Gastrocnemius medialis (tissue), 4 donors: Measurements from ENCODE around the gene CTTNBP2NL. TPM values are rescaled to one million over a fixed set of nuclear protein-coding genes. Genes with fewer than 3 reads are reported as not detected.
"Not testable (repeated sequence)": the region's sequence is repeated elsewhere in the genome, so short reads cannot be mapped to it uniquely, and the experiment has no call there.

Source experiments
- ATAC-seq, 2 donors: fragments of 150-250 bp; one replicate each; pipeline ENCODE4 v1.9.1; 2016
- DNase-seq, 2 donors: peaks; one replicate each; pipeline ENCODE4 v3.0.0-alpha.2; 2019
- H3K27ac ChIP-seq, 4 donors: fragments of 200-600 bp; sonication (generic); 1 replicate in 1 of 4; 2 replicates in 3 of 4; pipeline ENCODE4 v1.5.1; 2016 to 2018; ENCODE audit warnings: mild to moderate bottlenecking in 2 of 4, moderate library complexity in 1 of 4
- H3K27me3 ChIP-seq, 3 donors: fragments of 200-600 bp; sonication (generic) in 2 of 3; 1 replicate in 1 of 3; 2 replicates in 2 of 3; pipeline versions ENCODE4 v1.5.1 to v1.6.0; 2016 to 2019; ENCODE audit warnings: mild to moderate bottlenecking in 1 of 3, moderate library complexity in 1 of 3
- H3K36me3 ChIP-seq, 2 donors: fragments of 200-600 bp; sonication (generic) in 1 of 2; one replicate each; pipeline ENCODE4 v1.5.1; 2017 to 2018
- H3K4me1 ChIP-seq, 2 donors: fragments of 200-600 bp; sonication (generic) in 1 of 2; one replicate each; pipeline ENCODE4 v1.5.1; 2016 to 2017; ENCODE audit warnings: mild to moderate bottlenecking in 2 of 2
- H3K4me3 ChIP-seq, 4 donors: fragments of 200-600 bp; sonication (generic) in 3 of 4; 1 replicate in 1 of 4; 2 replicates in 3 of 4; pipeline ENCODE4 v1.5.1; 2016 to 2019; ENCODE audit warnings: mild to moderate bottlenecking in 2 of 4
- H3K9me3 ChIP-seq, 3 donors: fragments of 200-600 bp; sonication (generic) in 2 of 3; 1 replicate in 1 of 3; 2 replicates in 2 of 3; pipeline ENCODE4 v1.5.1; 2016 to 2019
- POLR2A ChIP-seq, 2 donors: fragments of 450-650 bp; IDR thresholded peaks; one replicate each; pipeline ENCODE4 v1.6.1; 2017; ENCODE audit warnings: antibody characterized with exemption in 2 of 2, mild to moderate bottlenecking in 2 of 2, moderate library complexity in 2 of 2
- in situ Hi-C, 4 donors: fragments of 200-750 bp; cut with MboI; loops; one replicate each; pipeline versions ENCODE4 v1.15.0 to v1.8.0; 2017; ENCODE audit warnings: low sequenced_read_pairs in 4 of 4
- intact Hi-C: fragments of 100-400 bp; cut with DNase I; formaldehyde crosslinking; loops from one replicate; pipeline ENCODE4 v1.15.1; 2023; ENCODE audit warnings: low total_unique reads
- total RNA-seq, 4 donors: library from RNA; depleted of rRNA; stranded (reverse); fragments of >200 nt; gene quantifications; one replicate each; pipeline versions ENCODE4 v1.1.0 to v1.2.3, GENCODE V29; 2016
- TF ChIP-seq, protein P1 (sequence below), 5 experiments: fragments of 450-650 bp in 3 of 5; fragments of 200-600 bp in 2 of 5; sonication (generic) in 2 of 5; IDR thresholded peaks in 4 of 5; conservative IDR thresholded peaks in 1 of 5; 1 replicate in 4 of 5; 2 replicates in 1 of 5; pipeline ENCODE4 v1.5.1; 2016 to 2019; ENCODE audit warnings: antibody characterized with exemption in 5 of 5, mild to moderate bottlenecking in 3 of 5, moderate library complexity in 3 of 5

CTTNBP2NL gene
- total RNA-seq, 4 donors from 2014 or later: 2.6 to 7.2 (median 3.9) TPM

DNA sequence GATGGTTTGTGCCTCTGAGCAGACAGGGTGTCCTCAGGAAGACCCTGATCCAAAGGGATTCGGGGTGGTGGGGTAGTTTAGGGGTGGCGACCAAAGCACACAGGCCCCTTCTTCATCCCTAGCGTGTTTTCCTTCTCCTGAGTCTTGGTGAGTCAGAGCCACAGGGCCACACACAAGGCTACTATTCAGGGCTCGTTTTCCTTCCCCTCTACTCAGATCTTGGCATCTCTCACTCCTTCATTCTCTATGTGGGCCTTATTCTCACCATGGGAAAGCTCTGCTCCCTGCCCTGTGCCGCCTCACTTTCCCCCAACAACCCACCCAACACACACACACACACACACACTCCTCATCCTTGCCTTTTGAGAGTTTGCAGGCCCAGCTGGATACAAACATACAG is 69.1 kb downstream of the CTTNBP2NL start:
- Histone ChIP-seq H3K4me1 (peaks cover 4 to 8% of the 10 kb centered on the region in 2 donors), H3K9me3 (no peaks in the 10 kb centered on the region), H3K27me3 (no peaks in the 10 kb centered on the region), H3K27ac (peak overlapping the region in 1 of 4 donors; percentile 51), H3K4me3 (no peak overlapping the region), H3K36me3 (no peaks in the 10 kb centered on the region)
- in situ Hi-C loops: loop anchor here in 1 of 4 donors (5.0 kb wide), 1 partner anchor 73 kb away; no protein-coding TSS in a partner anchor
- ATAC-seq (no peak), DNase-seq (no peak)
- no peak for TF ChIP-seq POLR2A (IDR thresholded peaks at IDR 0.05)
- TF ChIP-seq, protein P1, sequence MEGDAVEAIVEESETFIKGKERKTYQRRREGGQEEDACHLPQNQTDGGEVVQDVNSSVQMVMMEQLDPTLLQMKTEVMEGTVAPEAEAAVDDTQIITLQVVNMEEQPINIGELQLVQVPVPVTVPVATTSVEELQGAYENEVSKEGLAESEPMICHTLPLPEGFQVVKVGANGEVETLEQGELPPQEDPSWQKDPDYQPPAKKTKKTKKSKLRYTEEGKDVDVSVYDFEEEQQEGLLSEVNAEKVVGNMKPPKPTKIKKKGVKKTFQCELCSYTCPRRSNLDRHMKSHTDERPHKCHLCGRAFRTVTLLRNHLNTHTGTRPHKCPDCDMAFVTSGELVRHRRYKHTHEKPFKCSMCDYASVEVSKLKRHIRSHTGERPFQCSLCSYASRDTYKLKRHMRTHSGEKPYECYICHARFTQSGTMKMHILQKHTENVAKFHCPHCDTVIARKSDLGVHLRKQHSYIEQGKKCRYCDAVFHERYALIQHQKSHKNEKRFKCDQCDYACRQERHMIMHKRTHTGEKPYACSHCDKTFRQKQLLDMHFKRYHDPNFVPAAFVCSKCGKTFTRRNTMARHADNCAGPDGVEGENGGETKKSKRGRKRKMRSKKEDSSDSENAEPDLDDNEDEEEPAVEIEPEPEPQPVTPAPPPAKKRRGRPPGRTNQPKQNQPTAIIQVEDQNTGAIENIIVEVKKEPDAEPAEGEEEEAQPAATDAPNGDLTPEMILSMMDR (IDR thresholded peaks at IDR 0.05 in 4 of 5, conservative IDR thresholded peaks at IDR 0.05 in 1 of 5): no peak
- intact Hi-C loops: no loop called here

DNA sequence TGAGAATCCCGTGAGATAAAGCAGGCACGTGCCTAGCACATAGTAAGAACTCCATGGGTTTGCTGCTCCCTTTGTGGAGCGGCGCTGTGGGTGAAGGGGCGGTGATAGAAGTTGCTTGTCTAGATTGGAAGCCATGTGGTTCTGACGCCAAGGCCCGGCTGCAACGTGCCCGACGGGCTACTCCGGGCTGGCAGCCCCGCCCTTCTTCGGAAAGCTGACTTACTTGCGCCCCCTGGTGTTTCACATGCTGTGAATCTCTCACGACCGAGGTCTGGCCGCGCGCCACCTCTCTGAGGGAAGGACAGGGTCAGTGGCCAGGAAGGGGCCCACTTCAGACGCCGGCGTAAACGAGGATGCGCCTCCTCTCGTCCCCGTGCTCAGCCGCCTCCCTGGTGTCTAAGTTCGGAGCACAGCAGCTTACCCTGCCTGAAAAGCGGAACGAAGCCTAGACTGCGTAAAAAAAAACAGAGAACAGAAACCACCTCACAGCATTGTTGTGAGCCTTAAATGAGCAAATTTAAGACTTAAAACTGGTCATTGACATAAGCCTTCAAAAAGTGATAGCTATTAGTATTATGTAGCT is 70.2 kb downstream of the CTTNBP2NL start:
- Histone ChIP-seq H3K27ac (peak overlapping the region; percentile 37 to 58 (median 50)), H3K4me3 (peak overlapping the region; percentile 44 to 51 (median 50)), H3K9me3 (no peaks in the 10 kb centered on the region), H3K27me3 (no peaks in the 10 kb centered on the region), H3K4me1 (peaks cover 4 to 8% of the 10 kb centered on the region in 2 donors), H3K36me3 (no peaks in the 10 kb centered on the region)
- intact Hi-C loops: loop anchor here (1.0 kb wide), 1 partner anchor 76 kb away; no protein-coding TSS in a partner anchor
- peak; percentile 85 to 88 for DNase-seq
- in situ Hi-C loops: loop anchor here in 1 of 4 donors (5.0 kb wide), 1 partner anchor 74 kb away; no protein-coding TSS in a partner anchor
- ATAC-seq: peak; percentile 97 to 98
- TF ChIP-seq POLR2A (IDR thresholded peaks at IDR 0.05): no peak
- TF ChIP-seq, protein P1 (IDR thresholded peaks at IDR 0.05 in 4 of 5, conservative IDR thresholded peaks at IDR 0.05 in 1 of 5): peak; percentile 79 to 90 (median 87)

DNA sequence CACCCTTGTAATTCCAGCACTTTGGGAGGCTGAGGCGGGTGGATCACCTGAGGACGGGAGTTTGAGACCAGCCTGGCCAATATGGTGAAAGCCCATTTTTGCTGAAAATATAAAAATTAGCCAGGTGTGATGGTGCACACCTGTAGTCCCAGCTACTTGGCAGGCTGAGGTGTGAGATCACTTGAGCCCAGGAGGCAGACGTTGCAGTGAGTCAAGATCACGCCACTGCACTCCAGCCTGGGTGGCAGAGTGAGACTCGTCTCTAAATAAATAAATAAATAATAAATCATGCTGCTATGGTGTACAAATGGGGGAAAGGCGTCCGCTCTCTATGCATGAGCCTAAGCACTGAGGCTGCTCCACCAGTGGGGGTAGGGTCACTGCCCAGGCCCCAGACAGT is 74.3 kb downstream of the CTTNBP2NL start:
- H3K36me3 ChIP-seq, H3K4me1 ChIP-seq, ATAC-seq, H3K9me3 ChIP-seq, H3K27ac ChIP-seq, H3K4me3 ChIP-seq, H3K27me3 ChIP-seq, in situ Hi-C loops, DNase-seq, intact Hi-C loops: not testable (repeated sequence)

DNA sequence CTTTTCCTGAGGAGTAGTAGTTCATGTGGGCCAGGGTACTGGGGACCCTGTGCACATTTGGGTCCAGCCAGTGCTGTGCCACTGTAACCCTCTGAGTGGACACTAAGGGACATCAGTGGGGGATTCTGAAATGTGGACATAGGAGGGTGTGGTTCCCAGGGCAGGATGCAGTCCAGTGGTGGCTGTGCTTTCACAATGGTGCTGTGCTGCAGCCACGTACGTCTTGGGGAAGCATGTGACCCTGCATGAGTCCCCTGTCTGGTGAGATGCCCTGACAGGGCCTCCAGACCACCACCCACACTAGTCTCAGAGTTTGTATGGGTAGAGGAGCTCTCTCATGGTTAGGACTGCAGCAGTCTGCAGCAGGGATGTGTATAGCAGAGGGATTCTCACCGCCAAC is 75.0 kb downstream of the CTTNBP2NL start:
- Histone ChIP-seq H3K9me3 (no peaks in the 10 kb centered on the region), H3K27ac (no peak overlapping the region), H3K4me3 (no peak overlapping the region), H3K27me3 (no peaks in the 10 kb centered on the region), H3K4me1 (peaks cover under 1 to 1% of the 10 kb centered on the region in 2 donors), H3K36me3 (no peaks in the 10 kb centered on the region)
- TF ChIP-seq POLR2A (IDR thresholded peaks at IDR 0.05): no peak
- TF ChIP-seq, protein P1 (IDR thresholded peaks at IDR 0.05 in 4 of 5, conservative IDR thresholded peaks at IDR 0.05 in 1 of 5): no peak
- in situ Hi-C loops: no loop called here
- DNase-seq (no peak), ATAC-seq (no peak)
- intact Hi-C loops: no loop called here

DNA sequence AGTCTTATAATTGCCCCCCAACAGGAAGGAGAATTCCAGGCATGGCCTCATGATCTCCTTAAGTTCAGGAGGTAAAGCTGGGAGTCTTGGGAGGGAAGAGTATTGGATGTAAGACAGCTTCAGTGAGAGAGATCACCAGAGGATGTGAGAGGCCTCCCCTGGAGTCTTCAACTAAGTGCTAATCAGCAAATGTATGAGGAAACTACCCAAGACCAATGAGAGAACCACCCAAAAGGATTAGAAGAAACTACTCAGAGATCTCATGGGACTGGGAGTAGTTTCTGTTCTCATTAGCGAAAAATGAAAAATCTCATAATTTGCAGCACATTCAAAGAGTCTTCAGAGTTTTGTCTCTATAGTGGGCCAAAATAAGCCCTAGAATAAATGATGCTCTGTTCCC is 76.1 kb downstream of the CTTNBP2NL start:
- H3K36me3 ChIP-seq: no peaks in the 10 kb centered on the region
- in situ Hi-C loops: no loop called here

More for the DNA sequence above, 76.1 kb downstream of the CTTNBP2NL start:
- Histone ChIP-seq H3K27me3 (no peaks in the 10 kb centered on the region), H3K4me1 (no peaks in the 10 kb centered on the region), H3K4me3 (no peak overlapping the region), H3K27ac (no peak overlapping the region), H3K9me3 (peaks cover 0 to 4% (median 0%) of the 10 kb centered on the region in 3 donors)
- TF ChIP-seq, protein P1 (IDR thresholded peaks at IDR 0.05 in 4 of 5, conservative IDR thresholded peaks at IDR 0.05 in 1 of 5): no peak
- TF ChIP-seq POLR2A (IDR thresholded peaks at IDR 0.05): no peak
- intact Hi-C loops: no loop called here
- ATAC-seq (no peak), DNase-seq (no peak)
